HepG2 (cell line): ENCODE results near the gene KRT1. TPM values are rescaled to one million over a fixed set of nuclear protein-coding genes. Genes with fewer than 3 reads are reported as not detected.

Experiments
- ATAC-seq: fragments of 200-7000 bp; cut with Tn5 transposase; 3 replicates; pipeline ENCODE4 v1.9.1; 2020; ENCODE audit warnings: mild to moderate bottlenecking, moderate library complexity
- BruUV-seq: library from RNA; stranded (reverse); fragments of 400-500 nt; replicated peaks from 2 replicates; lab custom pipeline; 2021; lab: Mats Ljungman, UMichigan
- CTCF ChIA-PET: fragments of 300-600 bp; formaldehyde crosslinking; extraction: SDS; loops from one replicate; lab custom pipeline; 2021; ENCODE audit warnings: low total read pairs, inconsistent platforms, low intra/inter-chr PET ratio; lab: Yijun Ruan, JAX
- POLR2A ChIA-PET: fragments of 350-600 bp; sonication (Branson Sonifier 250); formaldehyde crosslinking; loops from one replicate; lab custom pipeline; 2020; ENCODE audit warnings: antibody characterized with exemption, inconsistent platforms; lab: Yijun Ruan, JAX
- DNase-seq: peaks from one replicate; pipeline ENCODE4 v3.0.0-alpha.2; 2015; ENCODE audit warnings: low spot score
- FAIRE-seq: peaks from 3 replicates; lab custom pipeline; 2011; peaks lifted over from hg19 to GRCh38; lab: Jason Lieb, UNC
- H2AFZ ChIP-seq: one replicate; pipeline ENCODE4 v1.6.1; 2011; ENCODE audit warnings: low read length, inconsistent platforms
- H3K27ac ChIP-seq: fragments of 300-600 bp; 3 replicates; pipeline ENCODE4 v1.8.0; 2011; ENCODE audit warnings: mixed run types, mild to moderate bottlenecking, mixed read lengths, low read length, inconsistent platforms; ENCODE audit not compliant: insufficient read depth; ENCODE audit errors: extremely low read length
- H3K27me3 ChIP-seq, 2 experiments: fragments of 200-600 bp in 1 of 2; 2 replicates in 1 of 2; 3 replicates in 1 of 2; pipeline versions ENCODE4 v1.6.0 to v1.8.0; 2011; ENCODE audit warnings: low read length in 2 of 2, mild to moderate bottlenecking in 2 of 2, moderate library complexity in 2 of 2, inconsistent platforms in 1 of 2; ENCODE audit not compliant: insufficient read depth in 2 of 2, control insufficient read depth in 1 of 2
- H3K36me3 ChIP-seq, 2 experiments: fragments of 200-600 bp in 1 of 2; replicated peaks in 1 of 2; 2 replicates in 1 of 2; 3 replicates in 1 of 2; pipeline versions ENCODE4 v1.5.1 to v1.8.0; 2011; ENCODE audit warnings: low read length in 2 of 2, inconsistent platforms in 1 of 2; ENCODE audit not compliant: insufficient read depth in 2 of 2, control insufficient read depth in 1 of 2
- H3K4me1 ChIP-seq: 2 replicates; pipeline ENCODE4 v1.5.1; 2012; ENCODE audit warnings: low read length, inconsistent platforms; ENCODE audit not compliant: insufficient read depth
- H3K4me2 ChIP-seq: 2 replicates; pipeline ENCODE4 v1.6.0; 2011; ENCODE audit warnings: low read depth, low read length, inconsistent platforms
- H3K4me3 ChIP-seq, 3 experiments: fragments of 200-600 bp in 1 of 3; sonication (generic), shearing (Covaris generic) in 1 of 3; replicated peaks in 1 of 3; 2 replicates each; pipeline ENCODE4 v1.5.1; 2011 to 2016; ENCODE audit warnings: low read length in 3 of 3, inconsistent platforms in 2 of 3, low read depth in 2 of 3, mild to moderate bottlenecking in 2 of 3, control low read depth in 1 of 3, mixed read lengths in 1 of 3; ENCODE audit not compliant: insufficient read depth in 1 of 3
- H3K79me2 ChIP-seq: one replicate; pipeline ENCODE4 v1.6.1; 2011; ENCODE audit warnings: low read length, inconsistent platforms; ENCODE audit not compliant: insufficient read depth
- H3K9ac ChIP-seq: 2 replicates; pipeline ENCODE4 v1.6.0; 2011; ENCODE audit warnings: mild to moderate bottlenecking, low read depth, low read length, inconsistent platforms; ENCODE audit not compliant: insufficient read depth
- H3K9me3 ChIP-seq: 2 replicates; pipeline ENCODE4 v1.5.1; 2012; ENCODE audit warnings: mild to moderate bottlenecking, low read length
- H4K20me1 ChIP-seq: 2 replicates; pipeline ENCODE4 v1.6.0; 2011; ENCODE audit warnings: inconsistent platforms, mild to moderate bottlenecking, low read length, moderate library complexity; ENCODE audit not compliant: insufficient read depth
- CEBPZ ChIP-seq: IDR thresholded peaks from 2 replicates; pipeline ENCODE4 v1.6.1; 2012; ENCODE audit warnings: low read length, improper control_type of control experiment
- DMTF1 ChIP-seq: sonication (generic); formaldehyde crosslinking; IDR thresholded peaks from 2 replicates; pipeline ENCODE4 v1.4.0; 2020; ENCODE audit warnings: mild to moderate bottlenecking, missing genetic modification reagents
- E2F2 ChIP-seq: sonication (generic); formaldehyde crosslinking; IDR thresholded peaks from 2 replicates; pipeline ENCODE4 v1.4.0; 2020; ENCODE audit warnings: missing genetic modification reagents, borderline replicate concordance
- JDP2 ChIP-seq: sonication (generic); formaldehyde crosslinking; IDR thresholded peaks from 2 replicates; pipeline ENCODE4 v1.8.1; 2022; ENCODE audit warnings: missing genetic modification reagents, borderline replicate concordance
- JUNB ChIP-seq: sonication (generic); formaldehyde crosslinking; IDR thresholded peaks from 2 replicates; pipeline ENCODE4 v1.8.0; 2022; ENCODE audit warnings: missing genetic modification reagents, mild to moderate bottlenecking, borderline replicate concordance
- TOE1 ChIP-seq: sonication (generic); formaldehyde crosslinking; IDR thresholded peaks from 2 replicates; pipeline ENCODE4 v1.4.0; 2020; ENCODE audit warnings: mild to moderate bottlenecking, missing genetic modification reagents
- ZNF333 ChIP-seq: sonication (generic); formaldehyde crosslinking; IDR thresholded peaks from 2 replicates; pipeline ENCODE4 v1.4.0; 2020; ENCODE audit warnings: mild to moderate bottlenecking, missing genetic modification reagents, borderline replicate concordance
- ZNF724P ChIP-seq: sonication (generic); formaldehyde crosslinking; IDR thresholded peaks from 2 replicates; pipeline ENCODE4 v1.8.0; 2022; ENCODE audit warnings: missing genetic modification reagents, borderline replicate concordance
- whole genome bisulfite sequencing: methylation state at CpG from one replicate; pipeline ENCODE4 v1.1.6; 2017; ENCODE audit warnings: low lambda C conversion rate; 5-methylcytosine and 5-hydroxymethylcytosine counted together
- in situ Hi-C: cut with HindIII; loops from 2 replicates; pipeline ENCODE4 v1.10.0; 2017; ENCODE audit warnings: low pct_unique_long_range_greater_than_20kb; ENCODE audit not compliant: extremely low pct_ligation_motif_present
- intact Hi-C: fragments of 100-400 bp; cut with micrococcal nuclease; formaldehyde crosslinking; loops from one replicate; pipeline ENCODE4 v1.10.0; 2022; ENCODE audit not compliant: unreplicated experiment
- polyA plus RNA-seq, 8 experiments: library from polyadenylated mRNA; depleted of rRNA in 3 of 8; stranded (reverse) in 7 of 8; unstranded in 1 of 8; fragments of >200 nt; fragmentation: Illumina TruSeq in 4 of 8; extraction: Trizol in 4 of 8; gene quantifications; 2 replicates each; pipeline versions ENCODE4 v1.2.1 to v1.2.3, GENCODE V29; 2011 to 2016; ENCODE audit warnings: low read depth in 4 of 8, missing spikeins in 1 of 8, mixed read lengths in 1 of 8; ENCODE audit not compliant: insufficient read depth in 1 of 8
- total RNA-seq, 5 experiments: library from RNA; depleted of rRNA; stranded (reverse); fragments of >200 nt; fragmentation: Illumina TruSeq; extraction: Trizol; gene quantifications; 2 replicates each; pipeline ENCODE4 v1.2.3, GENCODE V29; 2016; ENCODE audit warnings: low read depth in 1 of 5

The KRT1 gene
- total and polyA plus RNA-seq, 2 of the 13 experiments (the other 11 are each of a cell fraction or from before 2014, with no cell fraction given), result not detected

DNA sequence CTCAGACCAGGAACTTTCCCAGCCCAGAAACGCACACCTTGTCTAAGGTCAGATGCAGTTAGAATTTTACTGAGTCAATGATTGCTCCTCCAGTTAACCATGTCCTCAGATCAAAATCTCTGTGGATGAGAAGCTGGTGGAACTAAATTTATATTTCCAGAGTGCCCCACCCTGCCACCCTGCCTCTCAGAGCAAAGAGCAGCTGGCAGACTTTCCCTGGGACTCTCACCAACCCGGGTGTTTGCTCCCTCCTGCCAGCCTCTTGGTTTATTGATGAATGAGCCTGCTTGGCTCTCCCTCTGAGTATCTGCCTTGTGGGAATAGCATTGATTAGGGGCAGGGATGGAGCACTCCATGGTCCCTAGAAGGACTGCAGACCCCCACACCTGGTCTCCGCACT, 5.9 kb upstream of the KRT1 start:
- H3K4me3 ChIP-seq, result no peak overlapping the region
- H3K9ac ChIP-seq, result no peak overlapping the region
- TF ChIP-seq TOE1 (CRISPR knock-in tag) (no peak), CEBPZ (no peak), ZNF333 (CRISPR knock-in tag) (no peak), JDP2 (CRISPR knock-in tag) (no peak), E2F2 (no peak), ZNF724P (CRISPR knock-in tag) (no peak), DMTF1 (no peak), JUNB (CRISPR knock-in tag) (no peak)
- peaks cover 6 to 46% of the 10 kb centered on the region in 2 experiments; a peak in 3 of 5 replicates for H3K27me3 ChIP-seq
- intact Hi-C loops, result no loop called here
- no peaks in the 10 kb centered on the region for H3K36me3 ChIP-seq
- no peak overlapping the region for H3K27ac ChIP-seq
- no peaks in the 10 kb centered on the region for H3K4me1 ChIP-seq
- no peaks in the 10 kb centered on the region for H3K9me3 ChIP-seq
- H4K20me1 ChIP-seq, result no peaks in the 10 kb centered on the region
- H2AFZ ChIP-seq, result no peak overlapping the region
- no peak for ATAC-seq
- in situ Hi-C loops, result loop anchor here (25.0 kb wide), 1 partner anchor 301 kb away; no protein-coding TSS in a partner anchor
- no peak overlapping the region for H3K4me2 ChIP-seq
- no peak for DNase-seq
- CTCF ChIA-PET, result no interaction called here
- BruUV-seq, result no TSS peak
- 0% methylated on average over 3 of the region's 3 CpGs for WGBS
- no peaks in the 10 kb centered on the region for H3K79me2 ChIP-seq
- POLR2A ChIA-PET, result no interaction called here
- FAIRE-seq, result no peak
